WTC11 (cell line): ENCODE data around the gene DYNC1I2.

Source experiments
- CREB1 ChIP-seq: sonication (generic); formaldehyde crosslinking; IDR thresholded peaks from 2 replicates; pipeline ENCODE4 v1.8.0; 2023; ENCODE audit warnings: mild to moderate bottlenecking, missing genetic modification reagents
- FOXP1 ChIP-seq: sonication (generic); formaldehyde crosslinking; IDR thresholded peaks from 2 replicates; pipeline ENCODE4 v1.8.0; 2022; ENCODE audit warnings: missing genetic modification reagents, mild to moderate bottlenecking, moderate library complexity, borderline replicate concordance
- HMGXB4 ChIP-seq: sonication (generic); formaldehyde crosslinking; IDR thresholded peaks from 2 replicates; pipeline ENCODE4 v1.8.1; 2023; ENCODE audit warnings: mild to moderate bottlenecking, moderate library complexity, missing genetic modification reagents
- JUN ChIP-seq: sonication (generic); formaldehyde crosslinking; IDR thresholded peaks from 2 replicates; pipeline ENCODE4 v1.8.0; 2023; ENCODE audit warnings: mild to moderate bottlenecking, missing genetic modification reagents
- MAX ChIP-seq: sonication (generic); formaldehyde crosslinking; IDR thresholded peaks from 2 replicates; pipeline ENCODE4 v1.8.0; 2022; ENCODE audit warnings: mild to moderate bottlenecking, missing genetic modification reagents
- TEAD1 ChIP-seq: sonication (generic); formaldehyde crosslinking; IDR thresholded peaks from 2 replicates; pipeline ENCODE4 v1.8.0; 2022; ENCODE audit warnings: mild to moderate bottlenecking, missing genetic modification reagents
- ZBTB21 ChIP-seq: sonication (generic); formaldehyde crosslinking; IDR thresholded peaks from 2 replicates; pipeline ENCODE4 v1.8.1; 2023; ENCODE audit warnings: mild to moderate bottlenecking, missing genetic modification reagents, borderline replicate concordance
- ZNF416 ChIP-seq: fragments of 250-450 bp; sonication (Bioruptor Pico); IDR thresholded peaks from 2 replicates; pipeline ENCODE4 v1.9.0; 2021; ENCODE audit warnings: mild to moderate bottlenecking, inconsistent platforms
- TF ChIP-seq, protein P1 (sequence below): fragments of 200-600 bp; IDR thresholded peaks from 2 replicates; pipeline ENCODE4 v1.8.0; 2022; ENCODE audit warnings: antibody characterized with exemption
- TF ChIP-seq, protein P2 (sequence below): sonication (generic); formaldehyde crosslinking; IDR thresholded peaks from 2 replicates; pipeline ENCODE4 v1.8.1; 2022; ENCODE audit warnings: low read depth, missing genetic modification reagents, borderline replicate concordance

GRCh38 chr2:171792157-171792556, 104.9 kb downstream of the DYNC1I2 start:
- TF ChIP-seq, protein P1, sequence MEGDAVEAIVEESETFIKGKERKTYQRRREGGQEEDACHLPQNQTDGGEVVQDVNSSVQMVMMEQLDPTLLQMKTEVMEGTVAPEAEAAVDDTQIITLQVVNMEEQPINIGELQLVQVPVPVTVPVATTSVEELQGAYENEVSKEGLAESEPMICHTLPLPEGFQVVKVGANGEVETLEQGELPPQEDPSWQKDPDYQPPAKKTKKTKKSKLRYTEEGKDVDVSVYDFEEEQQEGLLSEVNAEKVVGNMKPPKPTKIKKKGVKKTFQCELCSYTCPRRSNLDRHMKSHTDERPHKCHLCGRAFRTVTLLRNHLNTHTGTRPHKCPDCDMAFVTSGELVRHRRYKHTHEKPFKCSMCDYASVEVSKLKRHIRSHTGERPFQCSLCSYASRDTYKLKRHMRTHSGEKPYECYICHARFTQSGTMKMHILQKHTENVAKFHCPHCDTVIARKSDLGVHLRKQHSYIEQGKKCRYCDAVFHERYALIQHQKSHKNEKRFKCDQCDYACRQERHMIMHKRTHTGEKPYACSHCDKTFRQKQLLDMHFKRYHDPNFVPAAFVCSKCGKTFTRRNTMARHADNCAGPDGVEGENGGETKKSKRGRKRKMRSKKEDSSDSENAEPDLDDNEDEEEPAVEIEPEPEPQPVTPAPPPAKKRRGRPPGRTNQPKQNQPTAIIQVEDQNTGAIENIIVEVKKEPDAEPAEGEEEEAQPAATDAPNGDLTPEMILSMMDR = no peak
- no peak for TF ChIP-seq JUN (CRISPR knock-in tag)
- no peak for TF ChIP-seq MAX (CRISPR knock-in tag)
- no peak for TF ChIP-seq TEAD1 (CRISPR knock-in tag)
- no peak for TF ChIP-seq CREB1
- no peak for TF ChIP-seq ZNF416 (CRISPR knock-in tag)
- no peak for TF ChIP-seq FOXP1
- no peak for TF ChIP-seq HMGXB4 (CRISPR knock-in tag)
- no peak for TF ChIP-seq ZBTB21
- TF ChIP-seq, protein P2, sequence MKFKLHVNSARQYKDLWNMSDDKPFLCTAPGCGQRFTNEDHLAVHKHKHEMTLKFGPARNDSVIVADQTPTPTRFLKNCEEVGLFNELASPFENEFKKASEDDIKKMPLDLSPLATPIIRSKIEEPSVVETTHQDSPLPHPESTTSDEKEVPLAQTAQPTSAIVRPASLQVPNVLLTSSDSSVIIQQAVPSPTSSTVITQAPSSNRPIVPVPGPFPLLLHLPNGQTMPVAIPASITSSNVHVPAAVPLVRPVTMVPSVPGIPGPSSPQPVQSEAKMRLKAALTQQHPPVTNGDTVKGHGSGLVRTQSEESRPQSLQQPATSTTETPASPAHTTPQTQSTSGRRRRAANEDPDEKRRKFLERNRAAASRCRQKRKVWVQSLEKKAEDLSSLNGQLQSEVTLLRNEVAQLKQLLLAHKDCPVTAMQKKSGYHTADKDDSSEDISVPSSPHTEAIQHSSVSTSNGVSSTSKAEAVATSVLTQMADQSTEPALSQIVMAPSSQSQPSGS (CRISPR knock-in tag) = no peak
